HepG2 (cell line): ENCODE data around the gene LYZL1. TPM values are rescaled to one million over a fixed set of nuclear protein-coding genes. Genes with fewer than 3 reads are reported as not detected.

ENCODE experiments used
- ATAC-seq: fragments of 200-7000 bp; cut with Tn5 transposase; 3 replicates; pipeline ENCODE4 v1.9.1; 2020; ENCODE audit warnings: mild to moderate bottlenecking, moderate library complexity
- BruUV-seq: library from RNA; stranded (reverse); fragments of 400-500 nt; replicated peaks from 2 replicates; lab custom pipeline; 2021; lab: Mats Ljungman, UMichigan
- CTCF ChIA-PET: fragments of 300-600 bp; formaldehyde crosslinking; extraction: SDS; loops from one replicate; lab custom pipeline; 2021; ENCODE audit warnings: low total read pairs, inconsistent platforms, low intra/inter-chr PET ratio; lab: Yijun Ruan, JAX
- POLR2A ChIA-PET: fragments of 350-600 bp; sonication (Branson Sonifier 250); formaldehyde crosslinking; loops from one replicate; lab custom pipeline; 2020; ENCODE audit warnings: antibody characterized with exemption, inconsistent platforms; lab: Yijun Ruan, JAX
- DNase-seq: peaks from one replicate; pipeline ENCODE4 v3.0.0-alpha.2; 2015; ENCODE audit warnings: low spot score
- FAIRE-seq: peaks from 3 replicates; lab custom pipeline; 2011; peaks lifted over from hg19 to GRCh38; lab: Jason Lieb, UNC
- H2AFZ ChIP-seq: one replicate; pipeline ENCODE4 v1.6.1; 2011; ENCODE audit warnings: low read length, inconsistent platforms
- H3K27ac ChIP-seq: fragments of 300-600 bp; 3 replicates; pipeline ENCODE4 v1.8.0; 2011; ENCODE audit warnings: mixed run types, mild to moderate bottlenecking, mixed read lengths, low read length, inconsistent platforms; ENCODE audit not compliant: insufficient read depth; ENCODE audit errors: extremely low read length
- H3K27me3 ChIP-seq, 2 experiments: fragments of 200-600 bp in 1 of 2; 2 replicates in 1 of 2; 3 replicates in 1 of 2; pipeline versions ENCODE4 v1.6.0 to v1.8.0; 2011; ENCODE audit warnings: low read length in 2 of 2, mild to moderate bottlenecking in 2 of 2, moderate library complexity in 2 of 2, inconsistent platforms in 1 of 2; ENCODE audit not compliant: insufficient read depth in 2 of 2, control insufficient read depth in 1 of 2
- H3K36me3 ChIP-seq, 2 experiments: fragments of 200-600 bp in 1 of 2; replicated peaks in 1 of 2; 2 replicates in 1 of 2; 3 replicates in 1 of 2; pipeline versions ENCODE4 v1.5.1 to v1.8.0; 2011; ENCODE audit warnings: low read length in 2 of 2, inconsistent platforms in 1 of 2; ENCODE audit not compliant: insufficient read depth in 2 of 2, control insufficient read depth in 1 of 2
- H3K4me1 ChIP-seq: 2 replicates; pipeline ENCODE4 v1.5.1; 2012; ENCODE audit warnings: low read length, inconsistent platforms; ENCODE audit not compliant: insufficient read depth
- H3K4me2 ChIP-seq: 2 replicates; pipeline ENCODE4 v1.6.0; 2011; ENCODE audit warnings: low read depth, low read length, inconsistent platforms
- H3K4me3 ChIP-seq, 3 experiments: fragments of 200-600 bp in 1 of 3; sonication (generic), shearing (Covaris generic) in 1 of 3; replicated peaks in 1 of 3; 2 replicates each; pipeline ENCODE4 v1.5.1; 2011 to 2016; ENCODE audit warnings: low read length in 3 of 3, inconsistent platforms in 2 of 3, low read depth in 2 of 3, mild to moderate bottlenecking in 2 of 3, control low read depth in 1 of 3, mixed read lengths in 1 of 3; ENCODE audit not compliant: insufficient read depth in 1 of 3
- H3K79me2 ChIP-seq: one replicate; pipeline ENCODE4 v1.6.1; 2011; ENCODE audit warnings: low read length, inconsistent platforms; ENCODE audit not compliant: insufficient read depth
- H3K9ac ChIP-seq: 2 replicates; pipeline ENCODE4 v1.6.0; 2011; ENCODE audit warnings: mild to moderate bottlenecking, low read depth, low read length, inconsistent platforms; ENCODE audit not compliant: insufficient read depth
- H3K9me3 ChIP-seq: 2 replicates; pipeline ENCODE4 v1.5.1; 2012; ENCODE audit warnings: mild to moderate bottlenecking, low read length
- H4K20me1 ChIP-seq: 2 replicates; pipeline ENCODE4 v1.6.0; 2011; ENCODE audit warnings: inconsistent platforms, mild to moderate bottlenecking, low read length, moderate library complexity; ENCODE audit not compliant: insufficient read depth
- FOSL1 ChIP-seq: sonication (generic); formaldehyde crosslinking; IDR thresholded peaks from 2 replicates; pipeline ENCODE4 v1.9.0; 2021; ENCODE audit warnings: missing genetic modification reagents, borderline replicate concordance
- FOXK1 ChIP-seq: sonication (generic); formaldehyde crosslinking; IDR thresholded peaks from 2 replicates; pipeline ENCODE4 v1.4.0; 2020; ENCODE audit warnings: low read depth, missing genetic modification reagents, borderline replicate concordance
- HDAC1 ChIP-seq: sonication (generic); formaldehyde crosslinking; IDR thresholded peaks from 2 replicates; pipeline ENCODE4 v1.5.1; 2020; ENCODE audit warnings: mild to moderate bottlenecking, missing genetic modification reagents
- MIER2 ChIP-seq: IDR thresholded peaks from 2 replicates; pipeline ENCODE4 v1.6.1; 2016; ENCODE audit warnings: missing biosample characterization, missing genetic modification reagents
- PAWR ChIP-seq: sonication (generic); formaldehyde crosslinking; IDR thresholded peaks from 2 replicates; pipeline ENCODE4 v1.4.0; 2020; ENCODE audit warnings: missing genetic modification reagents, mild to moderate bottlenecking, borderline replicate concordance
- RARA ChIP-seq: IDR thresholded peaks from 2 replicates; pipeline ENCODE4 v1.6.1; 2016; ENCODE audit warnings: missing genetic modification reagents, missing compliant biosample characterization
- TAF1 ChIP-seq: sonication (generic); formaldehyde crosslinking; IDR thresholded peaks from 2 replicates; pipeline ENCODE4 v1.4.0; 2020; ENCODE audit warnings: missing genetic modification reagents
- U2AF1 ChIP-seq: fragments of 200-400 bp; formaldehyde crosslinking; optimal IDR thresholded peaks from 2 replicates; pipeline ENCODE3; 2017; ENCODE audit warnings: mild to moderate bottlenecking, low read depth, low read length
- ZNF205 ChIP-seq: IDR thresholded peaks from 2 replicates; pipeline ENCODE4 v1.6.1; 2018; ENCODE audit warnings: missing biosample characterization, missing genetic modification reagents
- ZNF24 ChIP-seq: fragments of 450-650 bp; IDR thresholded peaks from 2 replicates; pipeline ENCODE4 v1.6.1; 2017; ENCODE audit warnings: antibody characterized with exemption, mild to moderate bottlenecking
- ZNF460 ChIP-seq: sonication (generic); formaldehyde crosslinking; IDR thresholded peaks from 2 replicates; pipeline ENCODE4 v1.5.1; 2020; ENCODE audit warnings: missing genetic modification reagents, mild to moderate bottlenecking, borderline replicate concordance
- ZNF510 ChIP-seq: sonication (generic); formaldehyde crosslinking; IDR thresholded peaks from 2 replicates; pipeline ENCODE4 v1.4.0; 2020; ENCODE audit warnings: low read depth, mild to moderate bottlenecking, missing genetic modification reagents
- ZNF615 ChIP-seq: sonication (generic); formaldehyde crosslinking; IDR thresholded peaks from 2 replicates; pipeline ENCODE4 v1.5.0; 2020; ENCODE audit warnings: mild to moderate bottlenecking, missing genetic modification reagents, borderline replicate concordance
- ZNF629 ChIP-seq: sonication (generic); formaldehyde crosslinking; conservative IDR thresholded peaks from 2 replicates; pipeline ENCODE4 v1.5.0; 2020; ENCODE audit warnings: missing genetic modification reagents
- WGBS: methylation state at CpG from one replicate; pipeline ENCODE4 v1.1.6; 2017; ENCODE audit warnings: low lambda C conversion rate; 5-methylcytosine and 5-hydroxymethylcytosine counted together
- in situ Hi-C: cut with HindIII; loops from 2 replicates; pipeline ENCODE4 v1.10.0; 2017; ENCODE audit warnings: low pct_unique_long_range_greater_than_20kb; ENCODE audit not compliant: extremely low pct_ligation_motif_present
- intact Hi-C: fragments of 100-400 bp; cut with micrococcal nuclease; formaldehyde crosslinking; loops from one replicate; pipeline ENCODE4 v1.10.0; 2022; ENCODE audit not compliant: unreplicated experiment
- polyA plus RNA-seq, 8 experiments: library from polyadenylated mRNA; depleted of rRNA in 3 of 8; stranded (reverse) in 7 of 8; unstranded in 1 of 8; fragments of >200 nt; fragmentation: Illumina TruSeq in 4 of 8; extraction: Trizol in 4 of 8; gene quantifications; 2 replicates each; pipeline versions ENCODE4 v1.2.1 to v1.2.3, GENCODE V29; 2011 to 2016; ENCODE audit warnings: low read depth in 4 of 8, missing spikeins in 1 of 8, mixed read lengths in 1 of 8; ENCODE audit not compliant: insufficient read depth in 1 of 8
- total RNA-seq, 5 experiments: library from RNA; depleted of rRNA; stranded (reverse); fragments of >200 nt; fragmentation: Illumina TruSeq; extraction: Trizol; gene quantifications; 2 replicates each; pipeline ENCODE4 v1.2.3, GENCODE V29; 2016; ENCODE audit warnings: low read depth in 1 of 5
- TF ChIP-seq, protein P1 (sequence below): fragments of 450-650 bp; IDR thresholded peaks from 2 replicates; pipeline ENCODE4 v1.6.1; 2016

The LYZL1 gene
- total and polyA plus RNA-seq, 2 of the 13 experiments (the other 11 are each of a cell fraction or from before 2014, with no cell fraction given) = not detected

DNA sequence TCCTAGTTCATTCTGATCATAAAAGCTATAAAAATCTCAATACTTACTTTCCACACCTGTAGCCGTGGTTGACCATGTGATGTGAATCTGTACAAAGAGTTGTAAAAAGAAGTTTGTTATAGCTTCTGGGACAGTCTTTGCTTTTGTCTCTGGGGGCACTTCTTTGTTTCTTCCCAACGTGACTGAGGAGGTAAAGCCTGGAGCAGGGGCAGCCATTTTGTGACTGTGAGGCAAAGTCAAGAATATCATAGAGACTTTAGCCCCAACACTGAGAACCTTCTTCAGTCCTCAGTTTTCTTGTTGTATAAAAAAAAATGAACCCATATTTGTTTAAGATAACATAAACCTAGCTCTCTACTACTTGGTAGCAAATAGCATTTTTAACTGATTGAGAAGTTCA lies 29.4 kb upstream of the LYZL1 start (continued):
- no peak for TF ChIP-seq PAWR
- no peak for TF ChIP-seq ZNF615 (CRISPR knock-in tag)
- TF ChIP-seq ZNF24 = no peak
- TF ChIP-seq FOSL1 (CRISPR knock-in tag) = no peak
- no peak for TF ChIP-seq MIER2
- TF ChIP-seq ZNF205 (CRISPR knock-in tag) = no peak
- TF ChIP-seq ZNF629 = no peak
- TF ChIP-seq HDAC1 (CRISPR knock-in tag) = no peak
- no peak for TF ChIP-seq FOXK1 (CRISPR knock-in tag)
- TF ChIP-seq TAF1 (CRISPR knock-in tag) = no peak
- TF ChIP-seq ZNF510 (CRISPR knock-in tag) = no peak
- no peak for TF ChIP-seq RARA
- no peak for TF ChIP-seq U2AF1

DNA sequence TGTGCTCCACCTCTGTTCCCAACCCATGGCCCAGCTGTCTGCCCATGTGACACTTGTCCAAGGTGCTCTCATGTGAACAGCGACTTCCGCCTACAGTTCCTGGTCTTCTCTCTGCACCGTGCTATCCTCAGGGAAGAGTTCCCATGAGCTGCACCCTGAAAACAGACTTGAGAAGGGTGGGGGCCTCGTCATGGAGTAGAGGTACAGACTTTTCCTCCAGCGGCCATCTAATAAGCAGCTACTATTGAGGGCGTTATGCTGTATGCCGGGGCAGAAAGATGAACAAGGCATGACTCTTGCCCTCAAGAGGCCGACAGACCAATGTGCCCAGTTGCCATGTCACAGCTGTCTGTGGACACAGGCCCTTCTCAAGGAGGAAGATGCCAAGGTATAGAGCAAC lies 25.4 kb upstream of the LYZL1 start:
- H3K27ac ChIP-seq = no peak overlapping the region
- DNase-seq (no peak), ATAC-seq (no peak), FAIRE-seq (no peak)
- H3K27me3 ChIP-seq = no peaks in the 10 kb centered on the region
- no TSS peak for BruUV-seq
- no peaks in the 10 kb centered on the region for H4K20me1 ChIP-seq
- no peak overlapping the region for H2AFZ ChIP-seq
- ChIA-PET CTCF (no interaction called here), POLR2A (no interaction called here)
- no peaks in the 10 kb centered on the region for H3K9me3 ChIP-seq
- in situ Hi-C loops = no loop called here
- no peak overlapping the region for H3K4me2 ChIP-seq
- 70% methylated on average over 6 of the region's 8 CpGs for WGBS
- no peaks in the 10 kb centered on the region for H3K79me2 ChIP-seq
- H3K4me1 ChIP-seq = no peaks in the 10 kb centered on the region
- intact Hi-C loops = no loop called here
- H3K9ac ChIP-seq = no peak overlapping the region
- H3K36me3 ChIP-seq = no peaks in the 10 kb centered on the region
- H3K4me3 ChIP-seq = no peak overlapping the region
- TF ChIP-seq, protein P1, sequence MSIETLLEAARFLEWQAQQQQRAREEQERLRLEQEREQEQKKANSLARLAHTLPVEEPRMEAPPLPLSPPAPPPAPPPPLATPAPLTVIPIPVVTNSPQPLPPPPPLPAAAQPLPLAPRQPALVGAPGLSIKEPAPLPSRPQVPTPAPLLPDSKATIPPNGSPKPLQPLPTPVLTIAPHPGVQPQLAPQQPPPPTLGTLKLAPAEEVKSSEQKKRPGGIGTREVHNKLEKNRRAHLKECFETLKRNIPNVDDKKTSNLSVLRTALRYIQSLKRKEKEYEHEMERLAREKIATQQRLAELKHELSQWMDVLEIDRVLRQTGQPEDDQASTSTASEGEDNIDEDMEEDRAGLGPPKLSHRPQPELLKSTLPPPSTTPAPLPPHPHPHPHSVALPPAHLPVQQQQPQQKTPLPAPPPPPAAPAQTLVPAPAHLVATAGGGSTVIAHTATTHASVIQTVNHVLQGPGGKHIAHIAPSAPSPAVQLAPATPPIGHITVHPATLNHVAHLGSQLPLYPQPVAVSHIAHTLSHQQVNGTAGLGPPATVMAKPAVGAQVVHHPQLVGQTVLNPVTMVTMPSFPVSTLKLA = peak; percentile 34; the same call in 1 of the 2 replicates
- no peak for TF ChIP-seq ZNF460 (CRISPR knock-in tag)
